Right lobe of liver (tissue), 6 donors: ENCODE results near the gene SPOCK1. TPM values are rescaled to one million over a fixed set of nuclear protein-coding genes. Genes with fewer than 3 reads are reported as not detected.

Experiments used
- ATAC-seq, 4 donors: fragments of 200-7000 bp; cut with Tn5 transposase; one replicate each; pipeline ENCODE4 v1.9.1; 2020; ENCODE audit warnings: mild to moderate bottlenecking in 4 of 4, moderate library complexity in 4 of 4
- DNase-seq, 3 donors: peaks; one replicate each; pipeline ENCODE4 v3.0.0-alpha.2; 2020
- H3K27ac ChIP-seq, 3 donors: fragments of 200-600 bp; one replicate each; pipeline ENCODE4 v1.8.0; 2022
- H3K27me3 ChIP-seq, 2 donors: fragments of 200-600 bp; one replicate each; pipeline ENCODE4 v1.8.0; 2022
- H3K36me3 ChIP-seq, 4 donors: fragments of 200-600 bp; sonication (generic) in 1 of 4; one replicate each; pipeline versions ENCODE4 v1.5.1 to v1.8.0; 2017 to 2022; ENCODE audit warnings: control low read depth in 1 of 4
- H3K4me1 ChIP-seq, 4 donors: fragments of 200-600 bp; sonication (generic) in 1 of 4; one replicate each; pipeline versions ENCODE4 v1.5.1 to v1.8.0; 2017 to 2022; ENCODE audit warnings: control low read depth in 1 of 4
- H3K4me3 ChIP-seq, 3 donors: fragments of 200-600 bp; one replicate each; pipeline ENCODE4 v1.8.0; 2022
- H3K9me3 ChIP-seq, 4 donors: fragments of 200-600 bp; sonication (generic) in 1 of 4; one replicate each; pipeline versions ENCODE4 v1.5.1 to v1.8.0; 2017 to 2022; ENCODE audit warnings: control low read depth in 1 of 4
- CTCF ChIP-seq, 4 donors: fragments of 200-600 bp in 3 of 4; fragments of 450-650 bp in 1 of 4; IDR thresholded peaks; one replicate each; pipeline versions ENCODE4 v1.5.1 to v1.8.0; 2016 to 2022; ENCODE audit warnings: antibody characterized with exemption in 4 of 4, mild to moderate bottlenecking in 2 of 4
- POLR2A ChIP-seq: fragments of 450-650 bp; IDR thresholded peaks from one replicate; pipeline ENCODE4 v1.6.1; 2017; ENCODE audit warnings: antibody characterized with exemption, mild to moderate bottlenecking
- WGBS: methylation state at CpG from one replicate; pipeline ENCODE4 v1.1.6; 2018; ENCODE audit warnings: low coverage, low lambda C conversion rate; ENCODE audit not compliant: insufficient coverage; ENCODE audit errors: missing lambda C conversion rate; 5-methylcytosine and 5-hydroxymethylcytosine counted together
- intact Hi-C, 2 donors: fragments of 100-400 bp; cut with DNase I; formaldehyde crosslinking; loops; one replicate each; pipeline versions ENCODE4 v1.11.2 to v1.14.1; 2022
- total RNA-seq, 6 experiments: library from RNA; depleted of rRNA in 2 of 6; stranded (reverse); fragments of >200 nt in 2 of 6; fragmentation: NEBNext Ultra II Directional in 3 of 6; extraction: Animal tissue kit (Norgen Biotek cat#: 25700) in 3 of 6; gene quantifications; one replicate each; pipeline versions ENCODE4 v1.1.0 to v1.2.4, GENCODE V29; 2016 to 2023
- donor health status: DM: no; HTN: yes; CAD: no.
- donor health status: DM: no; HTN: no; CAD: no.
- donor health status: DM: no; HTN: no; CAD: no.
- donor health status: DM: no; HTN: yes; CAD: no.
- donor health status: DM: no; HTN: yes; CAD: no.

The SPOCK1 gene
- total RNA-seq, 6 experiments from 2014 or later, result 0.06 to 0.86 (median 0.15) TPM; not detected in 1

- H3K27me3 ChIP-seq, result no peaks in the 10 kb centered on the region
- 88% methylated on average over 2 of the region's 3 CpGs for WGBS
- no peak overlapping the region for H3K4me3 ChIP-seq
- no peak overlapping the region for H3K27ac ChIP-seq
- DNase-seq (no peak), ATAC-seq (no peak)
- H3K4me1 ChIP-seq, result no peaks in the 10 kb centered on the region
- H3K36me3 ChIP-seq, result no peaks in the 10 kb centered on the region
- intact Hi-C loops, result no loop called here
- TF ChIP-seq POLR2A (no peak), CTCF (IDR thresholded peaks at IDR 0.05) (no peak)
- no peaks in the 10 kb centered on the region for H3K9me3 ChIP-seq
Measured at GRCh38 chr5:137073189-137073588, 425.9 kb downstream of the SPOCK1 start.

- Histone ChIP-seq H3K9me3 (no peaks in the 10 kb centered on the region), H3K4me3 (no peak overlapping the region), H3K27me3 (no peaks in the 10 kb centered on the region), H3K27ac (no peak overlapping the region), H3K36me3 (no peaks in the 10 kb centered on the region), H3K4me1 (no peaks in the 10 kb centered on the region)
- 40% methylated on average over 7 of the region's 7 CpGs for WGBS
- ATAC-seq (no peak), DNase-seq (no peak)
- TF ChIP-seq CTCF (IDR thresholded peaks at IDR 0.05) (no peak), POLR2A (no peak)
- intact Hi-C loops, result no loop called here
Measured at GRCh38 chr5:137072361-137073115, 426.6 kb downstream of the SPOCK1 start.

- 55% methylated on average over 2 of the region's 2 CpGs for WGBS
- intact Hi-C loops, result no loop called here
- H3K4me3 ChIP-seq, result no peak overlapping the region
- TF ChIP-seq POLR2A (no peak), CTCF (IDR thresholded peaks at IDR 0.05) (no peak)
- H3K27ac ChIP-seq, result no peak overlapping the region
- H3K9me3 ChIP-seq, result no peaks in the 10 kb centered on the region
- ATAC-seq, result no peak
- H3K4me1 ChIP-seq, result no peaks in the 10 kb centered on the region
- DNase-seq, result no peak
- no peaks in the 10 kb centered on the region for H3K36me3 ChIP-seq
- no peaks in the 10 kb centered on the region for H3K27me3 ChIP-seq
Measured at GRCh38 chr5:137071931-137072330, 427.2 kb downstream of the SPOCK1 start.

GRCh38 chr5:137071526-137071925 lies 427.6 kb downstream of the SPOCK1 start:
- H3K4me3 ChIP-seq, result no peak overlapping the region
- H3K36me3 ChIP-seq, result no peaks in the 10 kb centered on the region
- H3K27ac ChIP-seq, result no peak overlapping the region
- ATAC-seq (no peak), DNase-seq (no peak)
- TF ChIP-seq POLR2A (no peak), CTCF (IDR thresholded peaks at IDR 0.05) (no peak)
- WGBS, result 39% methylated on average over 3 of the region's 3 CpGs
- H3K9me3 ChIP-seq, result no peaks in the 10 kb centered on the region
- no peaks in the 10 kb centered on the region for H3K27me3 ChIP-seq
- no peaks in the 10 kb centered on the region for H3K4me1 ChIP-seq
- intact Hi-C loops, result no loop called here
